Measurements from ENCODE around the gene RNF40. TPM values are rescaled to one million over a fixed set of nuclear protein-coding genes. Genes with fewer than 3 reads are reported as not detected.
"Not testable (repeated sequence)": the region's sequence is repeated elsewhere in the genome, so short reads cannot be mapped to it uniquely, and the experiment has no call there.

RNF40 gene
- total RNA-seq, 1 donor: 98.0 TPM

DNA sequence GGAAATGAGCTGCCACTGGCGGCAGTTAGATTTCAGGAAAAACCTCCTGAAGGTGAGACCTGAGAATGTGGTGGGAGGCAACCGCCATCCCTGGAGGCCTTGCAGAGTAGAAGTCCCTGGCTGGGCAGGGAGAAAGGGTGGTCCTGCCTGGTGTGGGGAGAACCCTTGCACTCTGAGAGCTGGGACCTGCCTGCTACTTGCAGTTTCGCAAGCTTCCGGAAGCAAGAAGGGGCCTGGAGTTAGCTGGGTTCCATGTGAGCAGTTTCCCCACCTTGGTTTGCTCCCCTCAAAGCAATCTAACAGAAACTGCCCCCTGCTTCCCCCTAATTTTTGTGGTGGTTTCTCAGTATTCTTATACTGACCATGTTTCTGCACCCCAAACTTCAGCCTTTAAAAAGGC lies 18.4 kb downstream of the RNF40 start:
- no peak for DNase-seq (ENCODE audit: low read depth in 2 of 3, low spot score in 2 of 3)

DNA sequence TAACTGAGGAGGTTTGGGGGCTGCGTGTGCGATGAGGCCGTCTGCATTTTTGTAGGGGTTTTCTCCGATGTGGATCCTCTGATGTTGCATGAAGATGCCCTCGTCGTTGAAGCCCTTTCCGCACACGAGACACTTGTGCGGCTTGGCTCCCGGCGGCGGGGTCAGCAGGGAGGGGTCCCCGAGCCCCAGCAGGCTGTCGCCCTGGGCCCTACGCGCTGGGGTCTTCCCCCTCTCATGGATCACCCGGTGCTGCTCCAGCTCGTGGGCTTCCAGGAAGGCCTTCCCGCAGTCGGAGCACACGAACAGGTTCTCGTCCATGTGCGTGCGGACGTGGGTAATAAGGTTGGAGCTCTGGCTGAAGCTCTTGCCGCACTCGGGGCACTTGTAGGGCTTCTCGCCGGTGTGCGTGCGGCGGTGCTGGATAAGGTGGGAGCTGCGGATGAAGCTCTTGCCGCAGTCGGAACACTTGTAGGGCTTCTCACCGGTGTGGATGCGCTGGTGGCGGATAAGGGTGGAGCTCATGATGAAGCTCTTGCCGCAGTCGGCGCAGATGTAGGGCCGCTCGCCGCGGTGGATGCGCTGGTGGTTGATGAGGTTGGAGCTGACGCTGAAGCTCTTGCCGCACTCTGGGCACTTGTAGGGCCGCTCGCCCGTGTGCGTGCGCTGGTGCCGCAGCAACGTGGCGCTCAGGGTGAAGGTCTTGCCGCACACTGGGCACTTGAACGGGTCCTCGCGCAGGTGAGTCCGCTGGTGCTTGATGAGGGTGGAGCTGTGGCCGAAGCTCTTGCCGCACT lies 20.6 kb downstream of the RNF40 start:
- DNase-seq (ENCODE audit: low read depth in 2 of 3, low spot score in 2 of 3): no peak

GRCh38 chr16:30783280-30784109 lies 21.4 kb downstream of the RNF40 start:
- no peak for DNase-seq (ENCODE audit: low read depth in 2 of 3, low spot score in 2 of 3)

DNA sequence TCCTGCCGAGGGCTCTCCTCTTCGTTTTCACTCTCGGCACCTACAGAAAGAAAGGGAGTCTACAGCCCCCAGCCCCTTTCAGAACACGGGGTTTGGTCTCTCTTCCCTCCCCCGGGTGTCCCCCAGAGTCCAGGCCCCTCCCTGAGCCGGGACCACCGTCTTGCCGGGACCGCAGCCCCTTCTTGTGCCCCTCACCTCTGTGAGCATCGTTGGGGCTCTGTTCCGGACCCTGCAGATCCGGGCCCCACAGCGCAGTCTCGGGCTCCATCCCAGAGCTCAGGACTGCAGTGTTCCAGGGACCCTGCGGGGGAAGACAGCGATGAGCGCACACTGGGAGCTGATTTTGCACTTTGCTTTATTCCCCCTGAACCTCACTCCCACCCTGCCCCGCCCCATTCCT lies 22.1 kb downstream of the RNF40 start:
- no peak for DNase-seq (ENCODE audit: low read depth in 2 of 3, low spot score in 2 of 3)

DNA sequence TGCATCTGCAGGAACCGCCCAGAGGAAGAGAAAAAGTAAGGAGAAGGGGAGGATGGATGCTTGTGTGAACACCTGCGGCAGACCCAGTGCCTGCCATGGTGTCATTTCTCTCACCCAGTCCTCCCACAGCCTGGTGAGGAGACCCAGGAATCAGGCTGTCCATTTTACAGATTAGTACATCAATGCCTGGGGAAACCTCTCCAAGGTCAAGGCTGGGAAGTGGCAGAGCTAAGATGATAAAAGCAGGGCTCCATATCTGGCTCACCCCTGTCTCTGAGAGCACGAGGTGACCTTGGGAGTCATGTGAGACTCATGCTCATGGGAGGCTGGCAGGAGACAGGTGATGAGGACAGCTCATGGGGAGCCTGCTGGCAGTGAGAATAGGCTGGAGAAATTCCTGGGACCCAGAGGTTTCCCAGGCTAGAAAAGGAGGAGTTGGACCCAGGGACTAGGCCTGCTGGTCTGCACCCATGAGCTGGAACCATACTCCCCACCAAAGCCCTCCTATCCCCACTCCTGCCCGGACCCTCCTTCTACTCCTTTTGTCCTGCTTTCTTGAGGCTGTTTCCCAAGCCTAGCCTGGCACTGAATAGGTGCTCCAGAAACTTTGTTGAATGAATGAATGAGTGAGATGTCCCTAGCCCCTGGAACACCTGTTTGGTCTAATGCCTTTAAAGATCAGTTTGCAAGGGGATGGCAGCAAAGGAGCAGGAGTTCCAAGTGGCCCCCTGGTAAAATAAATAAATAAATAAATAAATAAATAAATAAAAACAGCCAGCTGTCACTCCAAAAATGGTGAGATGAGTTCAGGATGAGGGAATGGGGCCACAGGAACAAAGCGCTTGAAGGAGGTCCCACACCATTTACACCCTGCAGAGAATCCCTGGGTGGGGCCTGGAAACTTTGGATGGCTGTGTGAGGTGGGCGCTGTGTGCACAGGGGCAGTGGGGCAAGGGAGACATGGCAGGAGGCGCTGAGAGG lies 23.3 kb downstream of the RNF40 start:
- DNase-seq (ENCODE audit: low read depth in 2 of 3, low spot score in 2 of 3): no peak

GRCh38 chr16:30786115-30786935 lies 24.2 kb downstream of the RNF40 start:
- DNase-seq (ENCODE audit: low read depth in 2 of 3, low spot score in 2 of 3): no peak

- peak in 2 of 3 donors; percentile 59 to 74 for DNase-seq (ENCODE audit: low read depth in 2 of 3, low spot score in 2 of 3)
Measured at GRCh38 chr16:30786936-30787612, 25.0 kb downstream of the RNF40 start, which contains the start of gene ZNF629. ZNF629 (minus strand) TSS chr16:30787205; CDS start chr16:30784482, 2,723 bp downstream.

DNA sequence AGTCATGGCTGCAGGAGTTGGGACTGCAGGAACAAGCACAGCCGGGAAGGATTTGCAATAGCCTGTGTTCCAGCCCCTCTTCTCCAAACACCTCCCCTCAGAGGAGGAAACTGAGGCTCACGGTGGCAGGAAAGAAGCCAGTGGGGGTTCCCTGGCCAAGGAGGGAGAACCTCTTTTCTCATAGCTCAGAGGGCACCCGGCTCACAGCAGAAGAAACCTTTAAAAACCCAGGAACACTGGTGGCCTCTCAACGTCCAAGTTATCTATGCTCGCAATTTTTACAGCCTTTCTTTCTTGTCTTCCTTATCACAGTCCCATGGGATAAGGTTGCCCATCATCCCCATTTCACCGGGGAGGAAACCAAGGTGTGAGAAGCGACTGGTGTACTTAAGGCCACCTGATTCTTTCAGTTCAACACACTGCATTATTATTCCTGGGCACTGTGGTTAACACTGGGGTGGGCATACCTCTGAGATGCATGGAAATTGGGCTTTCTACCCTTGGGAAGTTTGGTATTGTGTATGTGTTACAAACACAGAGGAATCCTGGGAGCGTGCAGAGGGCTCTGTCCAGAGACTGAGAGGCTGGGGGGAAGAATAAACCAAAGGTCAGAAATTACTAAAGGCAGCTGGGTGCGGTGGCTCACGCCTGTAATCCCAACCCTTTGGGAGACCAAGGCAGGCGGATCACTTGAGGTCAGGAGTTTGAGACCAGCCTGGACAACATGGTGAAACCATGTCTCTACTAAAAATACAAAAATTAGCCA lies 25.7 kb downstream of the RNF40 start:
- no peak for DNase-seq (ENCODE audit: low read depth in 2 of 3, low spot score in 2 of 3)

GRCh38 chr16:30793508-30794069 lies 31.5 kb downstream of the RNF40 start:
- DNase-seq (ENCODE audit: low read depth in 2 of 3, low spot score in 2 of 3): no peak

DNA sequence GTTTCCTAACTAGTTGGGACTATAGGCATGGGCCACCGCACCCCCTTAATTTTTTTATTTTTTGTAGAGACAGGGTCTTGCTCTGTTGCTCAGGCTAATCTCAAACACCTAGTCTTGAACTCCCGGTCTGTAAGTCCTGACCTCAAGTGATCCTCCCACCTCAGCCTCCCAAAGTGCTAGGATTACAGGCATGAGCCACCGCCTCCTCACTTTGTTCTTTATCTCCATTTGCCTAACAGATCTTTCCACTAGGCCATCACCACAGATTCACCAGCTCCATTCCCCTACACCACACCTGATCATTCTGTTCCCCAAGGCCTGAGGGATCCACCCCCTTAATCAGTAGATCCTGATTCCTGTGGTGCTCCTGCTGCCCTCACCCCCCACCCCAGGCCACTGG lies 32.5 kb downstream of the RNF40 start:
- DNase-seq (ENCODE audit: low read depth in 2 of 3, low spot score in 2 of 3): no peak

DNA sequence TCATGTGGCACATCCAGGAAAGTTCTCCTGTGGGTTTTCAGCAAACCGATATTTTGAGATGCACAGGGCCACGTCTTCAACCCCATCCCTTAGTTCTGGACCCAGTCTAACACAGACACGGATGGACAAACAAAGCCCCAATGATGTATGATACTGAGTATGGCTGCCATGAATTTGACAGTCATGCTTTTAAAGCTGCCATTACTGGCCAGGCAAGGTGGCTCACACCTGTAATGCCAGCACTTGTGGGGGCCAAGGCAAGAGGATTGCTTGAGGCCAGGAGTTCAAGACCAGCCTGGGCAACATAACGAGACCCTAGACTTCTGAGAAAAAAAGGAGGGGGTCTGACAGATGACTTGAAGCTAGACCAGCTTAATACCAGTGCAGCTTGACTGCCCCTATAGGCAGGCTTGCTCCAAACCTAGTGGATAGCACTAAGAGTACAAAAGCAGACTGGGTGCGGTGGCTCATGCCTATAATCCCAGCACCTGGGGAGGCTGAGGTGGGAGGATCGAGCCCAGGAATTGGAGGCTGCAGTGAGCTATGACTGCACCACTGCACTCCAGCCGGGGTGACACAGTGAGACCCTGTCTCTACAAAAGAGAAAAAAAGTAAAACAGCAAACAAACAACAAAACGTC lies 35.7 kb downstream of the RNF40 start:
- no peak for DNase-seq (ENCODE audit: low read depth in 2 of 3, low spot score in 2 of 3)

- DNase-seq (ENCODE audit: low read depth in 2 of 3, low spot score in 2 of 3): no peak
Measured at GRCh38 chr16:30802936-30803335, 40.8 kb downstream of the RNF40 start.

DNA sequence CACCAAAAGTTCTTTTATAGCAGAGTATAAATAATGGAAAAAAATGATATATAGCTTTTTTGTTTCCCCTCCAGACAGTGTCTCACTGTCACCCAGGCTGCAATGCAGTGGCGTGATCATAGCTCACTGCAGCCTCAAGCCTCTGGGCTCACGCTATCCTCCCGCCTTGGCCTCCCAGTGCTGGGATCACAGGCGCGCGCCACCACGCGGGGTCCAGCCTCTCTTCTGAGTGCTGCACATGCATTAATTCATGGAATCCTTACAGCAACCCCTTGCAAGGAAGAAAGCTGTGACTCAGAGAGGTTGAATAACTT lies 42.9 kb downstream of the RNF40 start:
- no peak for DNase-seq (ENCODE audit: low read depth in 2 of 3, low spot score in 2 of 3)

DNA sequence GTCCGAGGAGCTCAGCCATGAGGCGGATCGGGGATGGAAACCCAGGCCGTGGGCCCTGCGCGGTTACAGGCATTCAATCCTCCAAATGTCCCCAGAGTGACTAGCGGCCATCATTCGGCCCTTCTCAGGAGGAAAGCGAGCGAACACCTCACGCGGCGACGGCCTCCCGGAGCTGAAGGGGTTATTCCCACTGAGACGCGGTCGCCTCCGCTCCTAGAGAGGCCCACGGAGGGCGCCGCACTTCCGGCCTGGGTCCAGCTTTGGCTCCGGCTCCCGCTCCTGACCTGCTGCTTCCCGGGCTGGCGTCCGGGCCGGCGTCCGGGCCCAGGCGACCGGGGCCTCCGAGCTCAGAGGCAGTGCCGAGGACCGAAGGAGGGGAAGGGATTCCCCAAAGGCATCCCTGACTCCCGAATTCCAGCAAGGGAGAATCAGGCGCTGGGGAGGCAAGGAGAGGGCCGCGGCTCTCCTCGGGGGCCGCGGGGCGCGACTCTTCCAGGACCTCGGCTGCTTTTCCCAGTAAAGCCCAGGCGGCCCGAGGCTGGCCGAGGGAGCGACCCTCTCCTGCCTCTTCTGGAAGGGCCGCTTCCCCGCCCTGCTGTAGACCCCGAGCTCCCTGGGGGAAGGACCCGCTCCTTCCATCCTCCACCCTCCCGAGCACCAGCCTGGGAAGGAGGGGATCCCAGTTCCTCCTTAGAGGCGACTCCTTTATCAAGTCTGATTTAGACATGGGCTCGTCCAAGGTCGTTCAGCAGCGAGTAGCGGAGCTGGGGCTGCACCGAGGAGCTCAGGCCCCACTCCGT lies 43.4 kb downstream of the RNF40 start:
- peak in 2 of 3 donors; percentile 68 to 79 for DNase-seq (ENCODE audit: low read depth in 2 of 3, low spot score in 2 of 3)

DNA sequence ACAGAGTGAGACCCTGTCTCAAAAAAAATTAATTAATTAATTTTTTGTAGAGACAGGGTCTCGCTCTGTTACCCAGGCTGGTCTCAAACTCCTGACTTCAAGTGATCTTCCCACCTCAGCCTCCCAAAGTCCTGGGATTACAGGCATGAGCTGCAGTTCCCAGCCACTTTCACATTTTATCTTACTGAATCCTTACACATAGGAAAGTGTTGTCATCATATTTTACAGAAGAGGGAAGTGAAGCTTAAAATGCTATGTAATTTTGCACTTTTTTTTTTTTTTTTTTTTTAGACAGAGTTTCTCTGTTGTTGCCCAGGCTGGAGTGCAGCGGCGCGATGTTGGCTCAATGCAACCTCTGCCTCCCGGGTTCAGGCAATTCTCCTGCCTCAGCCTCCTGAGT lies 46.0 kb downstream of the RNF40 start:
- peak in 1 of 3 donors; percentile 49 for DNase-seq (ENCODE audit: low read depth in 2 of 3, low spot score in 2 of 3)

- not testable (repeated sequence) for DNase-seq (ENCODE audit: low read depth in 2 of 3, low spot score in 2 of 3)
Measured at GRCh38 chr16:30808890-30809426, 46.8 kb downstream of the RNF40 start.

GRCh38 chr16:30809675-30810074 lies 47.6 kb downstream of the RNF40 start:
- not testable (repeated sequence) for DNase-seq (ENCODE audit: low read depth in 2 of 3, low spot score in 2 of 3)
